Smooth muscle cell of bladder (primary cell): Measurements from ENCODE around the gene BAIAP2L2. TPM values are rescaled to one million over a fixed set of nuclear protein-coding genes. Genes with fewer than 3 reads are reported as not detected.

ENCODE experiments used
- total RNA-seq: library from RNA; depleted of rRNA; stranded (reverse); fragments of >200 nt; gene quantifications from 2 replicates; pipeline ENCODE4 v1.2.3, GENCODE V29; 2014

BAIAP2L2 gene
- total RNA-seq, result 0.28 and 0.46 TPM in 2 replicates

GRCh38 chr22:38110008-38110862 is at the start of gene BAIAP2L2:
Gene BAIAP2L2 (minus strand): TSS chr22:38110684. CDS start chr22:38110525, 159 bp downstream.

GRCh38 chr22:38083931-38084631 is 26.4 kb downstream of the BAIAP2L2 start, which contains the start of gene SLC16A8:
Gene SLC16A8 (minus strand): TSS chr22:38084184. CDS start chr22:38082873, 1,311 bp downstream.

GRCh38 chr22:38056969-38057891 is 53.3 kb downstream of the BAIAP2L2 start, which contains the start of gene PICK1:
Gene PICK1 (plus strand): TSS chr22:38057404. CDS start chr22:38057810, 406 bp downstream.

Other genes starting within 250 kb of the BAIAP2L2 start
- 11.5 and 13.8 TPM in 2 replicates for gene MICALL1, start 204.4 kb downstream of the BAIAP2L2 start, total RNA-seq
- gene C22orf23, start 157.1 kb downstream of the BAIAP2L2 start, total RNA-seq, result 0.14 and 0.28 TPM in 2 replicates
- gene POLR2F, start 157.0 kb downstream of the BAIAP2L2 start, total RNA-seq, result 60.2 and 80.4 TPM in 2 replicates
- not detected in 2 replicates for gene SOX10, start 126.1 kb downstream of the BAIAP2L2 start, total RNA-seq
- gene PICK1, start 53.3 kb downstream of the BAIAP2L2 start, total RNA-seq, result 5.7 and 7.3 TPM in 2 replicates
- 0.14 and 0.18 TPM in 2 replicates for gene SLC16A8, start 26.5 kb downstream of the BAIAP2L2 start, total RNA-seq
- 14.1 and 16.8 TPM in 2 replicates for gene PLA2G6, start 71.1 kb upstream of the BAIAP2L2 start, total RNA-seq
- 10.5 and 19.9 TPM in 2 replicates for gene MAFF, start 91.3 kb upstream of the BAIAP2L2 start, total RNA-seq
- 12.9 and 20.5 TPM in 2 replicates for gene TMEM184B, start 162.3 kb upstream of the BAIAP2L2 start, total RNA-seq
- 69.0 and 84.5 TPM in 2 replicates for gene CSNK1E, start 206.7 kb upstream of the BAIAP2L2 start, total RNA-seq